HG03520 (cell line): ENCODE results near the gene KCNJ18.
"Not testable (repeated sequence)": the region's sequence is repeated elsewhere in the genome, so short reads cannot be mapped to it uniquely, and the experiment has no call there.

Source experiments
- ATAC-seq: cut with Tn5 transposase; IDR thresholded peaks from one replicate; pipeline ENCODE4 v1.9.1; 2021; ENCODE audit warnings: mild to moderate bottlenecking, moderate library complexity; ENCODE audit not compliant: unreplicated experiment

KCNJ18 gene

GRCh38 chr17:21751111-21751510 lies 58.8 kb downstream of the KCNJ18 start:
- ATAC-seq, result not testable (repeated sequence)
